ENCODE measurements around the gene NARS2.
"Not testable (repeated sequence)": the region's sequence is repeated elsewhere in the genome, so short reads cannot be mapped to it uniquely, and the experiment has no call there.

NARS2 gene

GRCh38 chr11:78478536-78478935 lies 96.1 kb downstream of the NARS2 start:
- no peak for DNase-seq (ENCODE audit: low read depth)

- DNase-seq (ENCODE audit: low read depth): no peak
These were observed 98.6 kb downstream of the NARS2 start for GRCh38 chr11:78476066-78476465.

GRCh38 chr11:78474451-78474850 lies 100.2 kb downstream of the NARS2 start:
- DNase-seq (ENCODE audit: low read depth): no peak

- no peak for DNase-seq (ENCODE audit: low read depth)
These were observed 101.8 kb downstream of the NARS2 start for GRCh38 chr11:78472905-78473304.

GRCh38 chr11:78472382-78472781 lies 102.3 kb downstream of the NARS2 start:
- no peak for DNase-seq (ENCODE audit: low read depth)

- no peak for DNase-seq (ENCODE audit: low read depth)
These were observed 103.7 kb downstream of the NARS2 start for GRCh38 chr11:78470861-78471442.

GRCh38 chr11:78469896-78470295 lies 104.8 kb downstream of the NARS2 start:
- DNase-seq (ENCODE audit: low read depth): no peak

DNA sequence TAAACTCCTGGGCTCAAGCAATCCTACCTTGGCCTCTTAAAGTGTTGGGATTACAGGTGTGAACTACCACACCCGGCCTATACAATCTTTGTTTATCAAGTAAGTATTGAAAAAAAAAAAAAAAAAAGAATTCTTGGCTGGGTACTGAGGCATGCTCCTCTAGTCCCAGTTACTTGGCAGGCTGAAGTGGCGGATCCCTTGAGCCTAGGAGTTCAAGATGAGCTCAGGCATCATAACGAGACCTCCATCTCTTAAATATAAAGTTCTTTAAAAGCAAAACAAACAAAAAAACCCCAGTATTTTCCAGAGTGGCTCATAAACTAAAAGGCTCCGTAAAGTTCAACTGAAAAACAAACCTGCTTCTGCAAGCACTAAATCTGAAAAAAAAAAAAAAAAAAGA lies 106.7 kb downstream of the NARS2 start:
- no peak for DNase-seq (ENCODE audit: low read depth)

DNA sequence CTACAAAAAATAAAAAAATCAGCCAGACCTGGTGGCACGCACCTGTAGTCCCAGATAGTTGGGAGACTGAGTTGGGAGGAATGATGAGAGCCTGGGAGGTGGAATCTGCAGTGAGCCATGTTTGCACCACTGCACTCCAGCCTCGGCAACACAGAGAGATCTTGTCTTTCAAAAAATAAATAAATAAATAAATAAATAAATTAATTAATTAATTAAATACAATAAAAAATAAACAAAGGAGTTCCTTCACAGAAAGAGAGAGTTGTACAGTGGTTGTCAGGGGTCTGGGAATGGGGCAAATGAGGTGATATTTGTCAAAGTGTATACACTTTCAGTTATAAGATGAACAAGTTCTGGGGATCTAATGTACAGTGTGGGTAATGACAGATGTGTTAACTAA lies 107.3 kb downstream of the NARS2 start:
- no peak for DNase-seq (ENCODE audit: low read depth)

GRCh38 chr11:78465169-78465942 lies 109.3 kb downstream of the NARS2 start:
- no peak for DNase-seq (ENCODE audit: low read depth)

DNA sequence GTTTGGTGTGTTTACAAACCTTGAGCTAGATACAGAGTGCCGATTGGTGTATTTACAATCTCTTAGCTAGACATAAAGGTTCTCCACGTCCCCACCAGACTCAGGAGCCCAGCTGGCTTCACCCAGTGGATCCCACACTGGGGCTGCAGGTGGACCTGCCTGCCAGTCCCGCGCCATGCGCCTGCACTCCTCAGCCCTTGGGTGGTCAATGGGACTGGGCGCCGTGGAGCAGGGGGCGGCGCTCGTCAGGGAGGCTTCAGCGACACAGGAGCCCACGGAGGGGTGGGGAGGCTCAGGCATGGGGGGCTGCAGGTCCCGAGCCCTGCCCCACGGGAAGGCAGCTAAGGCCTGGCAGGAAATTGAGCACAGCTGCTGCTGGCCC lies 109.9 kb downstream of the NARS2 start:
- DNase-seq (ENCODE audit: low read depth): not testable (repeated sequence)

GRCh38 chr11:78460471-78460870 lies 114.2 kb downstream of the NARS2 start:
- DNase-seq (ENCODE audit: low read depth): no peak

DNA sequence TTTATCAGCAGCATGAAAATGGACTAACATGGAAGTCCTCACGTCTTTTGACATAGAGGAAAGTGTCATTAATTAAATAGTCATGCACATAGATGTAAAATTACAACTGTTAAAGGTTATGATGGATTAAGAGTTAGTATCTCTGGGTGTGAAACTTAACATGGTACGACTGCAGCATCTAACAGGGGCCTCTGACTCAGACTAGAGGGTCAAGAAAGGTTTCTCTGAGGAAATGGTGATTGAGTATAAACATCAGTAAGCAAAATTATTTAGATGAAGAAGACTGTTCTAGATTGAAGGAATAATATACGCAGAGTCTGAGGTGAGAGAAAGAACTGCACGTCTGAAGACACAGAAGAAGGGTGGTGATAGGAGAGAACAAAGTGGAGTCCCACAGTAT lies 114.9 kb downstream of the NARS2 start:
- DNase-seq (ENCODE audit: low read depth): no peak

DNA sequence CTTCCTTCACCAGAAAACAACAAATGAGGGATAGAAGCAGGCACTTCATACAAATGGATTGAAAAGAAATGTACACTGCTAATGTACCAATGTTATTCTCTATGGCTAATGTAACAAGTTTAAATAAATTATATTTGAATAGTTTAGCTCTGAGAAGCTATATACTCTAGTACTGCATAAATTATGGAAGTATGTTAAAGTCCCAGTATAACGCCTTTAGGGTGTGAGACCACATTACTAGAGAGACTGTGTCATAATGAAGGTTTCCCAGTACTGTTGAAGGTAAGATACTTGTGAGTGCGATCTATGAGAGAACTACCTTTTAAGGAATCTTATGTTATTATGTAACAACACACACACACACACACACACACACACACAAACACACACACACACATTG lies 117.2 kb downstream of the NARS2 start:
- DNase-seq (ENCODE audit: low read depth): no peak

DNA sequence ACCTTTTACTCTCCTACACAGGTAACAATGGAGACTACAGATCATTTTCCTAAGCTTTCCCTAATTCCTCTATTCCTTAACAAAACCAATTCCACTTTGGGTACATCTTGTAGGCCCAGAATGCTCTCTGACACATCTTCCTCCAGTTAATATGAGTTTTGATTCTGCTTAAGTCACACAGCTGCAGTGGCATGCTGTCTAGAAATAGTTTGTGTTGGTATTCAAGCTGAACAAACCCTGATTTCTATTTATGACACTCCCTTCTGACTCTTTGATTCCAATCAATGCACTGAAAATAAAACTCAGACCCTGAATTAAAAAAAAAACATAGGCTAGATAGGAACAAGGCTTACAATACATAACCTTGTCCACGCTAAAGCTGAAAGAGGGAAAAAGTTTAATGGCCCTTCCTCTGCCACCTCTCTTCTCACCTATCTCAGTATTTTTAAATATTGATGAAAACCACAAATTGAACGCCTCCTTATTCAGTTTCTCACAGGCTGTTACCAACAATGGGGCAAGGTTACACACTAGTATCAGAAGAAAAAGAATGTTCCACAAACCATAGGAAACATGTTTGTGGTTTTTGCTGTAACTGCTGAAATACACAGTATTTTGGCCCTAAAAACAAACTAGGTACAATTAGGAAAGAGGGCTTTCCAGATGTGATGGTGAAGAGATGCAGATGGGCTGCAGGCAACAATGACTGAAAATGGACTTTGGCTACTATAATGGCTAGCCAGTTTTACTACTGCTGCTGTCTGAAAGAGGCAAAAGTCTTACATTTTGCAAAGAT lies 121.3 kb downstream of the NARS2 start:
- no peak for DNase-seq (ENCODE audit: low read depth)

GRCh38 chr11:78451371-78452150 lies 123.1 kb downstream of the NARS2 start:
- DNase-seq (ENCODE audit: low read depth): no peak

GRCh38 chr11:78450866-78451265 lies 123.8 kb downstream of the NARS2 start:
- no peak for DNase-seq (ENCODE audit: low read depth)

- DNase-seq (ENCODE audit: low read depth): no peak
These were observed 124.8 kb downstream of the NARS2 start for GRCh38 chr11:78449866-78450265.

GRCh38 chr11:78446210-78446609 lies 128.5 kb downstream of the NARS2 start:
- DNase-seq (ENCODE audit: low read depth): no peak

GRCh38 chr11:78444726-78445125 lies 129.9 kb downstream of the NARS2 start:
- DNase-seq (ENCODE audit: low read depth): no peak

DNA sequence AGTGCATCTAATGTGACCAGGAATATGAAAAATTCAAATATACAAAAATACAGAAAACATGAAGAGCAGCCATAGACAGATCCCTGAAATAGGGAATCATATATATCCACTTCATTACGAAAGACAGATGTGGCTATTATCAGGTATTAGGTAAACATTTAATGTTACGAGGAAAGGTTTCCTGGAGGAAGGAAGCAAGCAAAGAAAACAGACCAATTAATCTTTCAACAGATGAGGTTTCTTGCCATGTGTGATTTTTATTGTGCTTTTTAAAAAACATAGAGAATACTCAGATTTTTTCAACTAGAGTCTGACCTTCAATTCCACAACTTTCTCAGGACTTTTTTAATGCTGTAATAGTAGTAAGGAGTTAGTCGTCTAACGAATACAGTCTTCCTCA lies 132.7 kb downstream of the NARS2 start:
- no peak for DNase-seq (ENCODE audit: low read depth)

DNA sequence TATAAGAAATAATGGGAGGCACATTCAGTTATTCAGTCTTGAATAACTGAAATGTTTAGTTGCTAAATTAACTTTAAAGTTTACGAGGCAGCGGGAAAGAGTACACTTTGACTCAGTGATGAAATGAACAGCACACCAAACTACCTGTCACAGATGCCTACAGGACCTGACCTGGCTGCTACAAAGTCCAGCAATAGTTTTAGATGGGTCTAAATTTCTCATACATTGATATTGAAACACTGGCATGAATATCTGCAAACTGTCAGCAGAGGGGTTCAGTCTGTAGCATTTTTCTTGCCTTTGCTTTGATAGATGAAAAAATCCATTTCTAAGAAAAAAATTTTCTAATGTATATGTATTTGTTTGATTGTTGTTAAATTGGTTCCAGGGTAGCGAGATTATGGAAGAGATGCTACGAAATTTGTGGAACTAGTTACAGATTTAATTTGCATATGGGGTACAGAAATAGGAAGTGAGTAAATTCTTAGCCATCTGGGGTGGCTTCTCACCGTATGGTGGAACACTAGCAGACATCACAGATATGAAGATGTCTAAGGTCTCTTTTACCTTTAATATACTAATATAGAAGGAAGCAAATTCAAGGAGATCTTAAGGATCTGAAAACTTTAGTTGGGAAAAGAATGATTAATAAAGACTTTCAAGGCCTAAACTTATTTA lies 136.2 kb downstream of the NARS2 start:
- DNase-seq (ENCODE audit: low read depth): no peak
